Thymus (tissue), 11 donors: Measurements from ENCODE around the gene DHX36. TPM values are rescaled to one million over a fixed set of nuclear protein-coding genes. Genes with fewer than 3 reads are reported as not detected.
A peak's percentile ranks its signal among the peaks of the same experiment; 100 is the strongest.

Experiments used
- DNase-seq, 9 donors: peaks; one replicate each; pipeline ENCODE4 v3.0.0-alpha.2; 2013; ENCODE audit warnings: low spot score in 9 of 9, low read depth in 6 of 9, missing footprints in 1 of 9
- H3K27ac ChIP-seq, 2 donors: one replicate each; pipeline ENCODE4 v1.5.1; 2013; ENCODE audit warnings: control low read depth in 1 of 2, low read depth in 1 of 2, low read length in 1 of 2, mild to moderate bottlenecking in 1 of 2, moderate library complexity in 1 of 2
- H3K27me3 ChIP-seq, 2 donors: one replicate each; pipeline ENCODE4 v1.5.1; 2013; ENCODE audit warnings: low read length in 1 of 2; ENCODE audit not compliant: control insufficient read depth in 2 of 2, insufficient read depth in 1 of 2
- H3K36me3 ChIP-seq, 2 donors: one replicate each; pipeline ENCODE4 v1.5.1; 2013; ENCODE audit warnings: low read length in 1 of 2, mild to moderate bottlenecking in 1 of 2, moderate library complexity in 1 of 2; ENCODE audit not compliant: control insufficient read depth in 2 of 2, insufficient read depth in 2 of 2
- H3K4me1 ChIP-seq, 2 donors: one replicate each; pipeline ENCODE4 v1.5.1; 2013; ENCODE audit warnings: low read length in 2 of 2; ENCODE audit not compliant: control insufficient read depth in 2 of 2, insufficient read depth in 2 of 2
- H3K4me3 ChIP-seq, 2 donors: one replicate each; pipeline ENCODE4 v1.5.1; 2013; ENCODE audit warnings: low read length in 2 of 2, control low read depth in 1 of 2, mild to moderate bottlenecking in 1 of 2
- H3K9me3 ChIP-seq, 2 donors: one replicate each; pipeline ENCODE4 v1.5.1; 2013; ENCODE audit warnings: low read length in 1 of 2, mild to moderate bottlenecking in 1 of 2; ENCODE audit not compliant: control insufficient read depth in 2 of 2, insufficient read depth in 1 of 2
- WGBS: extraction: QIAGEN DNeasy Blood & Tissue Kit; methylation state at CpG from one replicate; pipeline ENCODE4 v1.1.7; 2013; 5-methylcytosine and 5-hydroxymethylcytosine counted together
- polyA plus RNA-seq: library from polyadenylated mRNA; stranded (reverse); fragments of 200-250 nt; gene quantifications from one replicate; pipeline ENCODE4 v1.2.3, GENCODE V29; 2013
- total RNA-seq: library from RNA; stranded (reverse); fragments of 120-200 nt; gene quantifications from one replicate; pipeline ENCODE4 v1.2.4, GENCODE V29; 2013
- donor health status: healthy.

DHX36 gene
- total and polyA plus RNA-seq, 2 donors = 58.9 to 66.1 TPM

GRCh38 chr3:154273381-154273780, 50.9 kb downstream of the DHX36 start:
- DNase-seq = no peak
- H3K27ac ChIP-seq = no peak overlapping the region
- no peaks in the 10 kb centered on the region for H3K9me3 ChIP-seq
- H3K36me3 ChIP-seq = peaks cover 25 to 52% of the 10 kb centered on the region in 2 donors
- no peak overlapping the region for H3K4me3 ChIP-seq
- 96% methylated on average over 2 of the region's 2 CpGs for WGBS
- H3K27me3 ChIP-seq = no peaks in the 10 kb centered on the region
- no peaks in the 10 kb centered on the region for H3K4me1 ChIP-seq

- Histone ChIP-seq H3K36me3 (peaks cover 22 to 62% of the 10 kb centered on the region in 2 donors), H3K4me3 (no peak overlapping the region), H3K27ac (no peak overlapping the region), H3K27me3 (no peaks in the 10 kb centered on the region), H3K9me3 (no peaks in the 10 kb centered on the region), H3K4me1 (no peaks in the 10 kb centered on the region)
- no peak for DNase-seq
- 94% methylated on average over 8 of the region's 8 CpGs for WGBS
Observed at GRCh38 chr3:154254527-154254926, 69.8 kb downstream of the DHX36 start.

DNA sequence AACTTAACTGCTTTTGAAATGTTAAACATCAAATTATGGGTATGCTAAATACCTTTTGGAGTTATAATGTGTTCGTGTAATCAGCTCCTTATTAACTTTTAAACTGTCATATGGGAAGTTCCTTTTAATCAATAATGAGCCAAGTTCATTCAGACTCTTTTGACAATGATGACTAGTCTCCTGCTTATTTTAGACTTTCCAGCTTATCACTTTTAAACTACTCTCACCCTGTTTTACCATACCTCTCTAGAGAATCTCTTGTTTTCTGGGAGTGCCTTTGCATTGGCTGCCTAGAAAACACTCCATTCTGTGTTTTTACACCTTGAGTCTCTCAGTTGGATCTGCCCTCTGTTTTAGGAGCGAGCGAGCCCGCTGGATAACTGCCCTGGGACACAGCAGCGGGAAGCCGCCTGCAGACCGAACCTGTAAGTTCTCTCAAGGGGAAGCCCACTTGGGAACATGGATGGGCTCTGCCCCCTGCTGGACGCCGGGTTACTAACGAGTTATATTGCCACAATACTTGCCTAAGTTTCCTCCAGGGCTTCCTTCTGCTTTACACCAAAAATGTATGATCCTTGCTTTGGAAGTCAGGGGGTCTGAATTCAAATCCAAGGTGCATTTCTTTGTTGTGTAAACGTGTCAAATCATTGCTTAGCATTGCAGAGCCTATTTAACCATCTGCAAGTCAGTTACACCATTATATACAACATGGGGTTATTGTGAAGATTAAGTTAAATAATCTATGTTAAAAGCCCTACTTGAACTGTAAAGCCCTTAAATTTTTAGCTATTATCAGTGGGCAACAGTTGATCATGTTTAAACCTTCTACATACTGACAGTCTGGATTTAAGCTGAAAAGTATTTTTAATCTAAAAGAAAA, 71.3 kb downstream of the DHX36 start:
- Histone ChIP-seq H3K36me3 (peaks cover 19 to 48% of the 10 kb centered on the region in 2 donors), H3K4me1 (no peaks in the 10 kb centered on the region), H3K9me3 (no peaks in the 10 kb centered on the region), H3K27ac (no peak overlapping the region), H3K4me3 (no peak overlapping the region), H3K27me3 (no peaks in the 10 kb centered on the region)
- 27% methylated on average over 11 of the region's 11 CpGs for WGBS
- peak; percentile 44 to 82 (median 61) for DNase-seq

DNA sequence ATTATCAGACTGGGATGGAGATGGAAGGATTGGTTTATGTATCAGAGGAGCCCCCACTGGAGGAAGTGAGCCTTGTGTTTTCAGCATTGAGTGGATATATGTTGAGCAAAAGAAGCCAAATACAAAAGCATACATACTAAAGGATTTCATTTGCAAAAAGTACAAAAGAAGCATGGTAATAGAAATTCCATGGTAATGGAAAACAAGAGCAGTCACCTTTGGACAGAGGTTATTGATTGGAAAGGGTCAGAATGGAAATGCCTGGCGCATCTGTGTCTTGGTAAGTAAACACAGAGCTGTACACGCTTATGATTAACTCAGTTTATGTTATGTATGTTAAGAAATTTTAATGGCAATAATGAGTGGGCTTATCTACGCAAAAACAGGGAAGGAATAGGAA, 72.7 kb downstream of the DHX36 start:
- H3K36me3 ChIP-seq = peaks cover 16 to 38% of the 10 kb centered on the region in 2 donors
- H3K9me3 ChIP-seq = no peaks in the 10 kb centered on the region
- no peak overlapping the region for H3K27ac ChIP-seq
- 98% methylated on average over 3 of the region's 3 CpGs for WGBS
- DNase-seq = no peak
- no peaks in the 10 kb centered on the region for H3K27me3 ChIP-seq
- no peaks in the 10 kb centered on the region for H3K4me1 ChIP-seq
- no peak overlapping the region for H3K4me3 ChIP-seq

DNA sequence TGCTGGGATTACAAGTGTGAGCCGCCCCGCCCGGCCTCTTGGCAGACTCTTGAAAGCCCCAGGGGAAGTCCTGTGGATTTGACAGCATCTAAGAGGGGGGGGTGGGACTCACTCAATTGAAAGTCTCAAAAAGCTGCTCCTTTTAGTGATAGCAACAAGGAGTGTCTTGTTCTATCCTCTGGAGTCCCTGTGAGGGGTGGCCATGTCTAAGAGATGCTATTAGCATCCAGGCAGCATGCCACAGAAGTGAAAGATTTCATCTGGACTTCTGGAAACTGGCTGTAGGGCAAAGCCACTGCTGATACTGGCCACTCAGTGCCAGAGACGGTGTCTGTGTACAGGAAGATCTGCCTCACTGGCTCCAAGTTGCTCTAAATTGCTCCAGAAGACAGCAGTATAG, 74.0 kb downstream of the DHX36 start:
- Histone ChIP-seq H3K4me3 (no peak overlapping the region), H3K9me3 (no peaks in the 10 kb centered on the region), H3K27ac (no peak overlapping the region), H3K36me3 (peaks cover 13 to 30% of the 10 kb centered on the region in 2 donors), H3K4me1 (no peaks in the 10 kb centered on the region), H3K27me3 (no peaks in the 10 kb centered on the region)
- no peak for DNase-seq
- WGBS = 100% methylated on average over 4 of the region's 4 CpGs

GRCh38 chr3:154247806-154248415, 76.4 kb downstream of the DHX36 start:
- no peaks in the 10 kb centered on the region for H3K4me1 ChIP-seq
- WGBS = over 99% methylated on average over 2 of the region's 2 CpGs
- H3K36me3 ChIP-seq = peaks cover 4 to 18% of the 10 kb centered on the region in 2 donors
- H3K4me3 ChIP-seq = no peak overlapping the region
- no peak for DNase-seq
- no peak overlapping the region for H3K27ac ChIP-seq
- no peaks in the 10 kb centered on the region for H3K27me3 ChIP-seq
- no peaks in the 10 kb centered on the region for H3K9me3 ChIP-seq

DNA sequence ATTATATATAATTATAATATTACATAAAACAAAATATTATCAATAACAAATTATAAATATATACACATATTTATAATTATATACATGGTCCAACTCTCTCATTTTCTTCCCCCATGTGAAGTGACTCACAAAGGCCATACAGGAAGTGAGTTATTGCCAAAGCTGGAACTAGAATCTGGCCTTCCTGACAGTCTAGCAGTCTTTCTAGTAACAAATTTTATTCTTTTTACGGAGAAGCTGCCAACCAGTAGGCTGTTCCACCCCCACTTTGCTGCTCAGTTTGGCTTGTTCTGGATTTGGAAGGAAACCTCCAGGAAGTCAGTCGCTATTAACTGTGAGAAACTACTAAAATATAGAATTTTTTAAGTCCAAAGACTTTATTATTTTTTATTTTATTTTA, 79.6 kb downstream of the DHX36 start:
- no peaks in the 10 kb centered on the region for H3K9me3 ChIP-seq
- no peaks in the 10 kb centered on the region for H3K4me1 ChIP-seq
- 95% methylated on average over 2 of the region's 2 CpGs for WGBS
- H3K4me3 ChIP-seq = no peak overlapping the region
- DNase-seq = no peak
- H3K36me3 ChIP-seq = no peaks in the 10 kb centered on the region
- no peak overlapping the region for H3K27ac ChIP-seq
- no peaks in the 10 kb centered on the region for H3K27me3 ChIP-seq

DNA sequence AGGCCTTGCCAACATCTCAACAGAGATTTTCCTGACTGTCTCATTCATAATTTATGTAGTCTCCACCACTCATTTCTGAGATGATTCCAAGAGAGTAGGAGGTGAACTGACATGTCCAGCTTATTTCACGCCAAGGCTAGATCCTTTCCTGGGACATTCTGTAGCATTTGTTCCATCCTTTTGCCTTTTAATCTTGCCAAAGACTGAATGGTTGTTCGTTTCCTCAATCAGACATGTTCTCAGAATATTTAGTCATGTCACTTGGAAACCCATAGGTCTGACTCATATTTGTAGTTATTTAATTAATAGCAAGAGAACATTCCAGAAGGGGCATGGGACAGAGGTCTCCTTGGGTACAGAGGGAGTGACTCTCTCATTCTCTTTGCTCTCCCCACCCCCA, 80.9 kb downstream of the DHX36 start:
- H3K27me3 ChIP-seq = no peaks in the 10 kb centered on the region
- 96% methylated on average over 2 of the region's 2 CpGs for WGBS
- H3K4me3 ChIP-seq = no peak overlapping the region
- H3K27ac ChIP-seq = no peak overlapping the region
- no peaks in the 10 kb centered on the region for H3K4me1 ChIP-seq
- no peaks in the 10 kb centered on the region for H3K9me3 ChIP-seq
- DNase-seq = no peak
- H3K36me3 ChIP-seq = no peaks in the 10 kb centered on the region

GRCh38 chr3:154242766-154243165, 81.5 kb downstream of the DHX36 start:
- Histone ChIP-seq H3K27me3 (no peaks in the 10 kb centered on the region), H3K27ac (no peak overlapping the region), H3K4me3 (no peak overlapping the region), H3K4me1 (no peaks in the 10 kb centered on the region), H3K36me3 (no peaks in the 10 kb centered on the region), H3K9me3 (no peaks in the 10 kb centered on the region)
- no peak for DNase-seq
- WGBS = 98% methylated on average over 4 of the region's 4 CpGs
